Right lobe of liver (tissue), 6 donors: ENCODE measurements around the gene OR7C1. TPM values are rescaled to one million over a fixed set of nuclear protein-coding genes. Genes with fewer than 3 reads are reported as not detected.

Experiments
- ATAC-seq, 4 donors: fragments of 200-7000 bp; cut with Tn5 transposase; one replicate each; pipeline ENCODE4 v1.9.1; 2020; ENCODE audit warnings: mild to moderate bottlenecking in 4 of 4, moderate library complexity in 4 of 4
- DNase-seq, 3 donors: peaks; one replicate each; pipeline ENCODE4 v3.0.0-alpha.2; 2020
- H3K27ac ChIP-seq, 3 donors: fragments of 200-600 bp; one replicate each; pipeline ENCODE4 v1.8.0; 2022
- H3K27me3 ChIP-seq, 2 donors: fragments of 200-600 bp; one replicate each; pipeline ENCODE4 v1.8.0; 2022
- H3K36me3 ChIP-seq, 4 donors: fragments of 200-600 bp; sonication (generic) in 1 of 4; one replicate each; pipeline versions ENCODE4 v1.5.1 to v1.8.0; 2017 to 2022; ENCODE audit warnings: control low read depth in 1 of 4
- H3K4me1 ChIP-seq, 4 donors: fragments of 200-600 bp; sonication (generic) in 1 of 4; one replicate each; pipeline versions ENCODE4 v1.5.1 to v1.8.0; 2017 to 2022; ENCODE audit warnings: control low read depth in 1 of 4
- H3K4me3 ChIP-seq, 3 donors: fragments of 200-600 bp; one replicate each; pipeline ENCODE4 v1.8.0; 2022
- H3K9me3 ChIP-seq, 4 donors: fragments of 200-600 bp; sonication (generic) in 1 of 4; one replicate each; pipeline versions ENCODE4 v1.5.1 to v1.8.0; 2017 to 2022; ENCODE audit warnings: control low read depth in 1 of 4
- CTCF ChIP-seq, 4 donors: fragments of 200-600 bp in 3 of 4; fragments of 450-650 bp in 1 of 4; IDR thresholded peaks; one replicate each; pipeline versions ENCODE4 v1.5.1 to v1.8.0; 2016 to 2022; ENCODE audit warnings: antibody characterized with exemption in 4 of 4, mild to moderate bottlenecking in 2 of 4
- POLR2A ChIP-seq: fragments of 450-650 bp; IDR thresholded peaks from one replicate; pipeline ENCODE4 v1.6.1; 2017; ENCODE audit warnings: antibody characterized with exemption, mild to moderate bottlenecking
- WGBS: methylation state at CpG from one replicate; pipeline ENCODE4 v1.1.6; 2018; ENCODE audit warnings: low coverage, low lambda C conversion rate; ENCODE audit not compliant: insufficient coverage; ENCODE audit errors: missing lambda C conversion rate; 5-methylcytosine and 5-hydroxymethylcytosine counted together
- intact Hi-C, 2 donors: fragments of 100-400 bp; cut with DNase I; formaldehyde crosslinking; loops; one replicate each; pipeline versions ENCODE4 v1.11.2 to v1.14.1; 2022
- total RNA-seq, 6 experiments: library from RNA; depleted of rRNA in 2 of 6; stranded (reverse); fragments of >200 nt in 2 of 6; fragmentation: NEBNext Ultra II Directional in 3 of 6; extraction: Animal tissue kit (Norgen Biotek cat#: 25700) in 3 of 6; gene quantifications; one replicate each; pipeline versions ENCODE4 v1.1.0 to v1.2.4, GENCODE V29; 2016 to 2023
- donor health status: DM: no; HTN: yes; CAD: no.
- donor health status: DM: no; HTN: no; CAD: no.
- donor health status: DM: no; HTN: no; CAD: no.
- donor health status: DM: no; HTN: yes; CAD: no.
- donor health status: DM: no; HTN: yes; CAD: no.

Gene OR7C1
- total RNA-seq, 6 experiments from 2014 or later, result 0.02 TPM; not detected in 5

GRCh38 chr19:14843578-14843977 is 8.6 kb upstream of the OR7C1 start:
- no peak for TF ChIP-seq POLR2A
- TF ChIP-seq CTCF (IDR thresholded peaks at IDR 0.05), result no peak
- H3K27ac ChIP-seq, result no peak overlapping the region
- ATAC-seq, result no peak
- H3K27me3 ChIP-seq, result no peaks in the 10 kb centered on the region
- H3K4me3 ChIP-seq, result no peak overlapping the region
- no peaks in the 10 kb centered on the region for H3K9me3 ChIP-seq
- no peaks in the 10 kb centered on the region for H3K36me3 ChIP-seq
- 41% methylated on average over 6 of the region's 6 CpGs for WGBS
- no peaks in the 10 kb centered on the region for H3K4me1 ChIP-seq
- no peak for DNase-seq
- intact Hi-C loops, result no loop called here

- WGBS, result 9% methylated on average over 1 of the region's 2 CpGs
- intact Hi-C loops, result no loop called here
- H3K9me3 ChIP-seq, result no peaks in the 10 kb centered on the region
These were observed 8.2 kb upstream of the OR7C1 start for GRCh38 chr19:14843169-14843568.

GRCh38 chr19:14840206-14840605 is 5.2 kb upstream of the OR7C1 start:
- H3K27me3 ChIP-seq, result no peaks in the 10 kb centered on the region
- H3K36me3 ChIP-seq, result no peaks in the 10 kb centered on the region
- intact Hi-C loops, result no loop called here
- WGBS, result 6% methylated on average over 1 of the region's 1 CpG
- H3K27ac ChIP-seq, result no peak overlapping the region
- DNase-seq (no peak), ATAC-seq (no peak)
- TF ChIP-seq POLR2A, result no peak
- no peak overlapping the region for H3K4me3 ChIP-seq
- H3K9me3 ChIP-seq, result no peaks in the 10 kb centered on the region
- H3K4me1 ChIP-seq, result no peaks in the 10 kb centered on the region

More at GRCh38 chr19:14843169-14843568, 8.2 kb upstream of the OR7C1 start:
- ATAC-seq (no peak), DNase-seq (no peak)
- Histone ChIP-seq H3K4me3 (no peak overlapping the region), H3K4me1 (no peaks in the 10 kb centered on the region), H3K36me3 (no peaks in the 10 kb centered on the region), H3K27me3 (no peaks in the 10 kb centered on the region), H3K27ac (no peak overlapping the region)
- no peak for TF ChIP-seq POLR2A
- no peak for TF ChIP-seq CTCF (IDR thresholded peaks at IDR 0.05)

GRCh38 chr19:14837391-14837790 is 2.4 kb upstream of the OR7C1 start:
- H3K36me3 ChIP-seq, result no peaks in the 10 kb centered on the region
- WGBS, result 24% methylated on average over 4 of the region's 4 CpGs
- no peak overlapping the region for H3K4me3 ChIP-seq
- no peaks in the 10 kb centered on the region for H3K4me1 ChIP-seq
- no peak for DNase-seq
- no peaks in the 10 kb centered on the region for H3K9me3 ChIP-seq
- no peak for TF ChIP-seq CTCF (IDR thresholded peaks at IDR 0.05)
- no peak for TF ChIP-seq POLR2A
- intact Hi-C loops, result no loop called here
- no peaks in the 10 kb centered on the region for H3K27me3 ChIP-seq
- no peak for ATAC-seq
- H3K27ac ChIP-seq, result no peak overlapping the region

GRCh38 chr19:14830702-14831101 is 4.3 kb downstream of the OR7C1 start:
- Histone ChIP-seq H3K4me1 (no peaks in the 10 kb centered on the region), H3K4me3 (no peak overlapping the region), H3K27ac (no peak overlapping the region), H3K27me3 (no peaks in the 10 kb centered on the region), H3K36me3 (no peaks in the 10 kb centered on the region), H3K9me3 (no peaks in the 10 kb centered on the region)
- DNase-seq (no peak), ATAC-seq (no peak)
- intact Hi-C loops, result no loop called here
- no peak for TF ChIP-seq POLR2A
- no peak for TF ChIP-seq CTCF (IDR thresholded peaks at IDR 0.05)
- WGBS, result 34% methylated on average over 4 of the region's 4 CpGs
